ENCODE data around the gene RIMBP2.

Gene RIMBP2

DNA sequence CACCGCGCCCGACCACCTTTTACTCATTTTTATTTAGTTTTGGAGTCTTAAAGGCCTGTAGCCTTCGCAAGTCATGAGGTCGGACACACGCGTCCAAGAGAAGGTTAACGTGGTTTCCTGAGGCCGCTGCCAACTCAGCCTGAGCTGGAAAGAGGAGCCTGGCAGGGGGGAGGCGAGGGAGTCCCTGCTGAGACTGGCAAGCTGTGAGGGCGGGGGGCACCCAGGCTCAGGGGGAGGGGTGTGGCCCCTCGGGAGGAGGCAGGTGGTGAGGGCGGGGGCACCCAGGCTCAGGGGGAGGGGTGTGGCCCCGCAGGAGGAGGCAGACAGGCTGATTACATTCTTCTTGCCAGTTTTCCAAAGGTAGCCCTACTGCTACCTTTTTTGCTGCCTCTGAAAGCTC is 235.2 kb downstream of the RIMBP2 start:
- Histone ChIP-seq H3K27me3 (ENCODE audit: insufficient read depth, poor library complexity, severe bottlenecking) (peaks cover 4% of the 10 kb centered on the region), H3K27ac (replicated peaks) (no peak overlapping the region), H3K4me3 (replicated peaks; ENCODE audit: insufficient read depth, low read length) (no peak overlapping the region)
- no peak for DNase-seq (ENCODE audit: low read depth in 1 of 2, low spot score in 1 of 2)
- no peak for TF ChIP-seq GABPA (IDR thresholded peaks at IDR 0.05; ENCODE audit: low read depth)
- TF ChIP-seq SPI1 (IDR thresholded peaks at IDR 0.05; ENCODE audit: borderline replicate concordance, low read depth): no peak

DNA sequence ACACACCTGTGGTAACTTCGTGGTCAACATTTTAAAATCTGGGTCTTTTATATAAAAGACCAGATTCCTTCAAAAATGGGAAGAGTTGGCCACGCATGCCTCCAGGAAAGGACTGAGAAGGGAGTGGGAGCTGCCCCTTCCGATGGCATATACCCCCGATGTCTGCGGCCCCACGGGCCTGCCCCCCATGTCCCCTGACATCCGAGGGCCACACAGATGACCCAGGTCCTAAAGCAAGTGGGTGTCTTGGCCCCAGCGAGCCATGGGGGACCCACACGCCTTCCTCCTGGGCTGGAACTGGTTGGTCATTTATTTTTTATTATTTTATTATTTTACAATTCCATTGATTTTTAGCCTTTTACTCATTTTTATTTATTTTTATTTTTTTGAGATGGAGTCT is 235.9 kb downstream of the RIMBP2 start:
- Histone ChIP-seq H3K27me3 (ENCODE audit: insufficient read depth, poor library complexity, severe bottlenecking) (peaks cover 4% of the 10 kb centered on the region), H3K27ac (replicated peaks) (no peak overlapping the region), H3K4me3 (replicated peaks; ENCODE audit: insufficient read depth, low read length) (no peak overlapping the region)
- DNase-seq (ENCODE audit: low read depth in 1 of 2, low spot score in 1 of 2): no peak
- TF ChIP-seq POLR2AphosphoS5 (IDR thresholded peaks at IDR 0.05; ENCODE audit: low read depth) (no peak), GABPA (IDR thresholded peaks at IDR 0.05; ENCODE audit: low read depth) (no peak), SPI1 (IDR thresholded peaks at IDR 0.05; ENCODE audit: borderline replicate concordance, low read depth) (no peak)
- TF ChIP-seq, protein P1, sequence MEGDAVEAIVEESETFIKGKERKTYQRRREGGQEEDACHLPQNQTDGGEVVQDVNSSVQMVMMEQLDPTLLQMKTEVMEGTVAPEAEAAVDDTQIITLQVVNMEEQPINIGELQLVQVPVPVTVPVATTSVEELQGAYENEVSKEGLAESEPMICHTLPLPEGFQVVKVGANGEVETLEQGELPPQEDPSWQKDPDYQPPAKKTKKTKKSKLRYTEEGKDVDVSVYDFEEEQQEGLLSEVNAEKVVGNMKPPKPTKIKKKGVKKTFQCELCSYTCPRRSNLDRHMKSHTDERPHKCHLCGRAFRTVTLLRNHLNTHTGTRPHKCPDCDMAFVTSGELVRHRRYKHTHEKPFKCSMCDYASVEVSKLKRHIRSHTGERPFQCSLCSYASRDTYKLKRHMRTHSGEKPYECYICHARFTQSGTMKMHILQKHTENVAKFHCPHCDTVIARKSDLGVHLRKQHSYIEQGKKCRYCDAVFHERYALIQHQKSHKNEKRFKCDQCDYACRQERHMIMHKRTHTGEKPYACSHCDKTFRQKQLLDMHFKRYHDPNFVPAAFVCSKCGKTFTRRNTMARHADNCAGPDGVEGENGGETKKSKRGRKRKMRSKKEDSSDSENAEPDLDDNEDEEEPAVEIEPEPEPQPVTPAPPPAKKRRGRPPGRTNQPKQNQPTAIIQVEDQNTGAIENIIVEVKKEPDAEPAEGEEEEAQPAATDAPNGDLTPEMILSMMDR (IDR thresholded peaks at IDR 0.05; ENCODE audit: insufficient read depth, low read length): no peak
- TF ChIP-seq, protein P2, sequence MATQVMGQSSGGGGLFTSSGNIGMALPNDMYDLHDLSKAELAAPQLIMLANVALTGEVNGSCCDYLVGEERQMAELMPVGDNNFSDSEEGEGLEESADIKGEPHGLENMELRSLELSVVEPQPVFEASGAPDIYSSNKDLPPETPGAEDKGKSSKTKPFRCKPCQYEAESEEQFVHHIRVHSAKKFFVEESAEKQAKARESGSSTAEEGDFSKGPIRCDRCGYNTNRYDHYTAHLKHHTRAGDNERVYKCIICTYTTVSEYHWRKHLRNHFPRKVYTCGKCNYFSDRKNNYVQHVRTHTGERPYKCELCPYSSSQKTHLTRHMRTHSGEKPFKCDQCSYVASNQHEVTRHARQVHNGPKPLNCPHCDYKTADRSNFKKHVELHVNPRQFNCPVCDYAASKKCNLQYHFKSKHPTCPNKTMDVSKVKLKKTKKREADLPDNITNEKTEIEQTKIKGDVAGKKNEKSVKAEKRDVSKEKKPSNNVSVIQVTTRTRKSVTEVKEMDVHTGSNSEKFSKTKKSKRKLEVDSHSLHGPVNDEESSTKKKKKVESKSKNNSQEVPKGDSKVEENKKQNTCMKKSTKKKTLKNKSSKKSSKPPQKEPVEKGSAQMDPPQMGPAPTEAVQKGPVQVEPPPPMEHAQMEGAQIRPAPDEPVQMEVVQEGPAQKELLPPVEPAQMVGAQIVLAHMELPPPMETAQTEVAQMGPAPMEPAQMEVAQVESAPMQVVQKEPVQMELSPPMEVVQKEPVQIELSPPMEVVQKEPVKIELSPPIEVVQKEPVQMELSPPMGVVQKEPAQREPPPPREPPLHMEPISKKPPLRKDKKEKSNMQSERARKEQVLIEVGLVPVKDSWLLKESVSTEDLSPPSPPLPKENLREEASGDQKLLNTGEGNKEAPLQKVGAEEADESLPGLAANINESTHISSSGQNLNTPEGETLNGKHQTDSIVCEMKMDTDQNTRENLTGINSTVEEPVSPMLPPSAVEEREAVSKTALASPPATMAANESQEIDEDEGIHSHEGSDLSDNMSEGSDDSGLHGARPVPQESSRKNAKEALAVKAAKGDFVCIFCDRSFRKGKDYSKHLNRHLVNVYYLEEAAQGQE (IDR thresholded peaks at IDR 0.05; ENCODE audit: insufficient replicate concordance, low read depth): no peak

DNA sequence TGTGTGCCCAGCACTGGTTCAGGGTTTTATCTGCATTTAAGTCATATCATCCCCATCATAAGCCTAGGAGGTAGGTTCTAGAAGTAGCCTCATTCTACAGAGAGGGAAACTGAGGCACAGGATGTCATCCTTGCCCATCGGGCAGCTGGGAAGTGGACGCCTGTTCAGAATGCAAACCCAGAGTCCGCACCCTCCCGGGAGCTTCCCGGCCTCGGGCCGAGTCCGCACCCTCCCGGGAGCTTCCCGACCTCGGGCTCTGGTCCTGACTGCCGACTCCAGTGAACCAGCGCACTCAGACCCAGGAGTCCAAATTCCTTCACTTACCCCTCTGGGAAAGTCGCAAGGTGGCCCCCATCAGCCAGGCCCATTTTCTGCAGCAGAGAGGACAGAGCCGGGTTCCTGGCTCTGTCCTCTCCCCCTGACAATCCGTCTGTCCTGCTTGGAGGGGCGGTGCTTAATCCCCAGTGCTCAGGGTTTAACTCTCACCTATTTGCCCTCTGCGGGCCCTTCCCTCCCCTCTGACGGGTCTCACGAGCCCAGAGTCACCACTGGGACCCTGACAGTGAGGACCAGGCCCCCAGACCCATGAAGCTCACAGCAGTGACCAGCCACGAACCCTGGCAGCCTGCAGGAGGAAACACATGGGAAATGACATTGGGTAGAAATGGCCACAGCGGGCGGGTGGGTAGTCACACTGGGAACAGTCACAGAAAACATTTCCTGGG is 236.5 kb downstream of the RIMBP2 start:
- Histone ChIP-seq H3K27me3 (ENCODE audit: insufficient read depth, poor library complexity, severe bottlenecking) (peaks cover 4% of the 10 kb centered on the region), H3K27ac (replicated peaks) (no peak overlapping the region), H3K4me3 (replicated peaks; ENCODE audit: insufficient read depth, low read length) (no peak overlapping the region)
- TF ChIP-seq SPI1 (IDR thresholded peaks at IDR 0.05; ENCODE audit: borderline replicate concordance, low read depth) (no peak), POLR2AphosphoS5 (IDR thresholded peaks at IDR 0.05; ENCODE audit: low read depth) (no peak)
- TF ChIP-seq, protein P1 (IDR thresholded peaks at IDR 0.05; ENCODE audit: insufficient read depth, low read length): no peak
- TF ChIP-seq, protein P2 (IDR thresholded peaks at IDR 0.05; ENCODE audit: insufficient replicate concordance, low read depth): no peak
- no peak for DNase-seq (ENCODE audit: low read depth in 1 of 2, low spot score in 1 of 2)

DNA sequence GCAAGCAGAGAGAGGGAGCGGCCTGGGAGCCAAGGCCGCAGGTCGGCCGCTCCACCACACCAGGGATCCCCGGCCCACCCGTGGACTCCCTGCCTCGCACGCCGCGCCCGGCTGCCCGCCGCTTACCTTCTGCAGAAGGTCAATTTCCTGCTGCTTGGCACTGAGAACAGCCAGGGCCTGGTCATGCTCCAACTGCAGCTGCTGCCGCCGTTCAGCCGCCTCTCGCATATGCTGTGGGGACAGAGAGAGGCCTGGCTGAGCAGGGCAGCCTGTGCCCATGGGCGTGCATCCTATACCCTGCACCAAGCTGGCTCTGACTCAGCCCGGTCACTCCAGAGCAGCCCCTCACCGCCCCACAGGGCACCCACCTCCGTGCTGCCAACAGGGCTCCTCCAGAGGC is 237.3 kb downstream of the RIMBP2 start:
- Histone ChIP-seq H3K27me3 (ENCODE audit: insufficient read depth, poor library complexity, severe bottlenecking) (peaks cover 4% of the 10 kb centered on the region), H3K27ac (replicated peaks) (no peak overlapping the region), H3K4me3 (replicated peaks; ENCODE audit: insufficient read depth, low read length) (no peak overlapping the region)
- DNase-seq (ENCODE audit: low read depth in 1 of 2, low spot score in 1 of 2): no peak
- no peak for TF ChIP-seq SPI1 (IDR thresholded peaks at IDR 0.05; ENCODE audit: borderline replicate concordance, low read depth)
- TF ChIP-seq, protein P1 (IDR thresholded peaks at IDR 0.05; ENCODE audit: insufficient read depth, low read length): no peak
- TF ChIP-seq GABPA (IDR thresholded peaks at IDR 0.05; ENCODE audit: low read depth): no peak
- TF ChIP-seq, protein P2 (IDR thresholded peaks at IDR 0.05; ENCODE audit: insufficient replicate concordance, low read depth): no peak
- no peak for TF ChIP-seq POLR2AphosphoS5 (IDR thresholded peaks at IDR 0.05; ENCODE audit: low read depth)

Data from HL-60 (cell line).